A549 (cell line): ENCODE measurements around the gene NLRC5. TPM values are rescaled to one million over a fixed set of nuclear protein-coding genes. Genes with fewer than 3 reads are reported as not detected.

Experiments used
- ATAC-seq, 2 experiments: fragments of 200-7000 bp in 1 of 2; fragments of >200 bp in 1 of 2; cut with Nextera tagmentation in 1 of 2; cut with Tn5 transposase in 1 of 2; 3 replicates each; pipeline versions ENCODE4 v1.8.0 to v1.9.1; 2018 to 2020; ENCODE audit warnings: mild to moderate bottlenecking in 1 of 2, moderate library complexity in 1 of 2
- CTCF ChIA-PET: fragments of 300-600 bp; sonication (Branson Sonifier 250); formaldehyde crosslinking; extraction: SDS; loops from one replicate; lab custom pipeline; 2021; ENCODE audit warnings: antibody characterized with exemption, inconsistent platforms; lab: Yijun Ruan, JAX
- POLR2A ChIA-PET: fragments of 350-600 bp; formaldehyde crosslinking; extraction: SDS; loops from one replicate; lab custom pipeline; 2021; ENCODE audit warnings: antibody characterized with exemption, inconsistent platforms; lab: Yijun Ruan, JAX
- DNase-seq, 2 experiments: peaks; one replicate each; pipeline versions ENCODE4 v3.0.0 to v3.0.0-alpha.2; 2011 to 2016; ENCODE audit warnings: low read depth in 1 of 2, low spot score in 1 of 2
- FAIRE-seq: peaks from 2 replicates; lab custom pipeline; 2011; peaks lifted over from hg19 to GRCh38; lab: Jason Lieb, UNC
- H3K27ac ChIP-seq, 2 experiments: fragments of >200 bp; sonication (Bioruptor Twin); formaldehyde crosslinking; 3 replicates each; pipeline ENCODE4 v1.5.1; 2016 to 2017
- H3K4me1 ChIP-seq: fragments of >200 bp; sonication (Bioruptor Twin); formaldehyde crosslinking; 3 replicates; pipeline ENCODE4 v1.6.1; 2016
- H3K4me2 ChIP-seq: fragments of >200 bp; sonication (Bioruptor Twin); formaldehyde crosslinking; 3 replicates; pipeline ENCODE4 v1.6.1; 2016
- H3K4me3 ChIP-seq: fragments of >200 bp; sonication (Bioruptor Twin); formaldehyde crosslinking; 3 replicates; pipeline ENCODE4 v1.5.1; 2016
- H3K9me3 ChIP-seq: fragments of >200 bp; sonication (Bioruptor Twin); formaldehyde crosslinking; 3 replicates; pipeline ENCODE4 v1.6.1; 2016
- CBX8 ChIP-seq: fragments of 200-600 bp; sonication (generic); IDR thresholded peaks from 2 replicates; pipeline ENCODE4 v1.6.1; 2016
- CHD4 ChIP-seq: fragments of 200-600 bp; sonication (generic); IDR thresholded peaks from 2 replicates; pipeline ENCODE4 v1.6.1; 2016; ENCODE audit warnings: antibody characterized with exemption, mild to moderate bottlenecking, borderline replicate concordance
- EHF ChIP-seq: fragments of 250-450 bp; sonication (Bioruptor Pico); IDR thresholded peaks from 2 replicates; pipeline ENCODE4 v1.5.0; 2020; ENCODE audit warnings: mild to moderate bottlenecking
- FOSB ChIP-seq: fragments of 250-450 bp; sonication (Bioruptor Pico); IDR thresholded peaks from 2 replicates; pipeline ENCODE4 v1.5.0; 2020; ENCODE audit warnings: mild to moderate bottlenecking, moderate library complexity
- FOSL2 ChIP-seq, 2 experiments: fragments of 450-650 bp in 1 of 2; fragments of >200 bp in 1 of 2; sonication (Bioruptor Twin) in 1 of 2; formaldehyde crosslinking; IDR thresholded peaks; 2 replicates each; pipeline versions ENCODE4 v1.5.0 to v1.6.1; 2016 to 2020; ENCODE audit warnings: mild to moderate bottlenecking in 1 of 2, moderate library complexity in 1 of 2
- HEYL ChIP-seq: fragments of 250-450 bp; sonication (Bioruptor Pico); IDR thresholded peaks from 2 replicates; pipeline ENCODE4 v1.8.0; 2021; ENCODE audit warnings: mild to moderate bottlenecking, moderate library complexity
- HOXA7 ChIP-seq: fragments of 250-450 bp; sonication (Bioruptor Pico); IDR thresholded peaks from 2 replicates; pipeline ENCODE4 v1.5.0; 2020; ENCODE audit warnings: mild to moderate bottlenecking, moderate library complexity
- HOXB5 ChIP-seq: fragments of 250-450 bp; sonication (Bioruptor Pico); IDR thresholded peaks from 2 replicates; pipeline ENCODE4 v1.5.0; 2020; ENCODE audit warnings: mild to moderate bottlenecking, moderate library complexity
- JUN ChIP-seq, 2 experiments: fragments of >200 bp; sonication (Bioruptor Twin); formaldehyde crosslinking; IDR thresholded peaks; 2 replicates in 1 of 2; 3 replicates in 1 of 2; pipeline ENCODE4 v1.6.1; 2016 to 2017
- MYC ChIP-seq: IDR thresholded peaks from 2 replicates; pipeline ENCODE4 v1.6.1; 2012; ENCODE audit warnings: mild to moderate bottlenecking, inconsistent platforms, low read length, improper control_type of control experiment, borderline replicate concordance
- NFE2L2 ChIP-seq: fragments of 150-350 bp; conservative IDR thresholded peaks from 2 replicates; pipeline ENCODE4 v1.6.1; 2014; ENCODE audit warnings: low read length
- NPAS2 ChIP-seq: fragments of 250-450 bp; sonication (Bioruptor Pico); IDR thresholded peaks from 2 replicates; pipeline ENCODE4 v1.8.0; 2022; ENCODE audit warnings: mild to moderate bottlenecking, moderate library complexity, borderline replicate concordance
- NR3C1 ChIP-seq: fragments of >200 bp; sonication (Bioruptor Twin); formaldehyde crosslinking; IDR thresholded peaks from 3 replicates; pipeline ENCODE4 v1.6.1; 2017
- POLR2A ChIP-seq: IDR thresholded peaks from 2 replicates; pipeline ENCODE4 v1.6.1; 2012; ENCODE audit warnings: mild to moderate bottlenecking, low read length
- SREBF2 ChIP-seq: fragments of 450-650 bp; IDR thresholded peaks from 2 replicates; pipeline ENCODE4 v1.6.1; 2014; ENCODE audit warnings: mild to moderate bottlenecking, moderate library complexity
- TP53 ChIP-seq: fragments of 250-450 bp; sonication (Bioruptor Pico); IDR thresholded peaks from 2 replicates; pipeline ENCODE4 v1.5.0; 2021; ENCODE audit warnings: mild to moderate bottlenecking, moderate library complexity
- ZC3H11A ChIP-seq: fragments of 450-650 bp; IDR thresholded peaks from 2 replicates; pipeline ENCODE4 v1.6.1; 2014; ENCODE audit warnings: antibody characterized with exemption, mild to moderate bottlenecking
- ZFP36 ChIP-seq: fragments of 450-650 bp; IDR thresholded peaks from 2 replicates; pipeline ENCODE4 v1.6.1; 2014; ENCODE audit warnings: borderline replicate concordance; ENCODE audit not compliant: partially characterized antibody
- ZNF302 ChIP-seq: fragments of 250-450 bp; sonication (Bioruptor Pico); IDR thresholded peaks from 2 replicates; pipeline ENCODE4 v1.9.0; 2021; ENCODE audit warnings: inconsistent platforms, mild to moderate bottlenecking, moderate library complexity
- ZSCAN20 ChIP-seq: fragments of 250-450 bp; sonication (Bioruptor Pico); IDR thresholded peaks from 2 replicates; pipeline ENCODE4 v1.8.0; 2022; ENCODE audit warnings: mild to moderate bottlenecking, moderate library complexity
- WGBS: methylation state at CpG from one replicate; pipeline ENCODE4 v1.1.6; 2017; ENCODE audit errors: missing lambda C conversion rate; 5-methylcytosine and 5-hydroxymethylcytosine counted together
- polyA plus RNA-seq, 4 experiments: library from polyadenylated mRNA; depleted of rRNA in 3 of 4; stranded (reverse); fragments of >200 nt; fragmentation: RNase III in 1 of 4; extraction: RNeasy Plus Mini Kit Qiagen cat#74134 plus additional on column Dnase treatment in 1 of 4; gene quantifications; 2 replicates in 3 of 4; 3 replicates in 1 of 4; pipeline ENCODE4 v1.2.3, GENCODE V29; 2011 to 2017
- TF ChIP-seq, protein P1 (sequence below): IDR thresholded peaks from 2 replicates; pipeline ENCODE4 v1.6.1; 2012; ENCODE audit warnings: low read depth, borderline replicate concordance
- TF ChIP-seq, protein P2 (sequence below): fragments of 200-600 bp; sonication (generic); IDR thresholded peaks from 2 replicates; pipeline ENCODE4 v1.6.1; 2016; ENCODE audit warnings: antibody characterized with exemption, mild to moderate bottlenecking, moderate library complexity
- TF ChIP-seq, protein P3 (sequence below): fragments of >200 bp; sonication (Bioruptor Twin); formaldehyde crosslinking; IDR thresholded peaks from 2 replicates; pipeline ENCODE4 v1.6.1; 2016
- TF ChIP-seq, protein P4 (sequence below): IDR thresholded peaks from 2 replicates; pipeline ENCODE4 v1.6.1; 2012

The NLRC5 gene
- polyA plus RNA-seq, 2 of the 4 experiments (the other 2 are of a cell fraction), result 2.5 to 3.6 TPM

DNA sequence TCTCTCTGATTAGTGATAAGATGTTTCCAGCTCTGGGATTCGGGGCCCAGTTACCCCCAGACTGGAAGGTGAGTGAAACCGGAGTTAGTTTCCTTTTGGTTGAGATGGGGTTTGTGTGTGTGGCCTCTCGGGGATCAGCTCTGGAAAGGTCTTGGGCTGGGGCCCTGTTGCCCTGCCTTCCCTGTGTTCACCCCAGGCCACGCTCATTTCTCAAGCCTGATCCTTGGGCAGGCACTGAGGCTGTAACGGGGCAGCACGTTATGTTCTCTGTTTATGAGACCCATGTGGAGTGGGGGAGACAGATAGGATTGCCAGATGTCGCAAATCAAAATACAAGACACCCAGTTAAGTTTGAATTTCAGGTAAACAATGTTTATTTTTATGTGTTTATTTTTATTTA, 138.5 kb downstream of the NLRC5 start:
- Histone ChIP-seq H3K27ac (no peak overlapping the region), H3K4me2 (no peak overlapping the region), H3K4me3 (no peak overlapping the region), H3K4me1 (no peaks in the 10 kb centered on the region), H3K9me3 (no peaks in the 10 kb centered on the region)
- 90% methylated on average over 7 of the region's 7 CpGs for WGBS
- CTCF ChIA-PET, result interaction anchor here (1.2 to 3.5 kb wide), 3 partner anchors 14 to 44 kb away, joined by 3 to 19 read pairs (median 7); partner anchors contain the start of gene CPNE2
- ATAC-seq (no peak), FAIRE-seq (no peak), DNase-seq (no peak)
- POLR2A ChIA-PET, result interaction anchor here (0.5 kb wide), 1 partner anchor 13 kb away, joined by 9 read pairs; no protein-coding TSS in a partner anchor
- TF ChIP-seq HEYL (CRISPR knock-in tag), result no peak
- no peak for TF ChIP-seq JUN (IDR thresholded peaks at IDR 0.05)
- TF ChIP-seq HOXB5, result no peak
- TF ChIP-seq CBX8, result no peak
- no peak for TF ChIP-seq POLR2A
- no peak for TF ChIP-seq ZFP36
- TF ChIP-seq EHF, result no peak
- TF ChIP-seq MYC, result no peak
- TF ChIP-seq SREBF2, result no peak
- no peak for TF ChIP-seq HOXA7
- TF ChIP-seq ZSCAN20 (CRISPR knock-in tag), result no peak
- TF ChIP-seq, protein P1, sequence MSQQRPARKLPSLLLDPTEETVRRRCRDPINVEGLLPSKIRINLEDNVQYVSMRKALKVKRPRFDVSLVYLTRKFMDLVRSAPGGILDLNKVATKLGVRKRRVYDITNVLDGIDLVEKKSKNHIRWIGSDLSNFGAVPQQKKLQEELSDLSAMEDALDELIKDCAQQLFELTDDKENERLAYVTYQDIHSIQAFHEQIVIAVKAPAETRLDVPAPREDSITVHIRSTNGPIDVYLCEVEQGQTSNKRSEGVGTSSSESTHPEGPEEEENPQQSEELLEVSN, result no peak
- TF ChIP-seq NPAS2, result no peak
- no peak for TF ChIP-seq NFE2L2
- TF ChIP-seq, protein P2, sequence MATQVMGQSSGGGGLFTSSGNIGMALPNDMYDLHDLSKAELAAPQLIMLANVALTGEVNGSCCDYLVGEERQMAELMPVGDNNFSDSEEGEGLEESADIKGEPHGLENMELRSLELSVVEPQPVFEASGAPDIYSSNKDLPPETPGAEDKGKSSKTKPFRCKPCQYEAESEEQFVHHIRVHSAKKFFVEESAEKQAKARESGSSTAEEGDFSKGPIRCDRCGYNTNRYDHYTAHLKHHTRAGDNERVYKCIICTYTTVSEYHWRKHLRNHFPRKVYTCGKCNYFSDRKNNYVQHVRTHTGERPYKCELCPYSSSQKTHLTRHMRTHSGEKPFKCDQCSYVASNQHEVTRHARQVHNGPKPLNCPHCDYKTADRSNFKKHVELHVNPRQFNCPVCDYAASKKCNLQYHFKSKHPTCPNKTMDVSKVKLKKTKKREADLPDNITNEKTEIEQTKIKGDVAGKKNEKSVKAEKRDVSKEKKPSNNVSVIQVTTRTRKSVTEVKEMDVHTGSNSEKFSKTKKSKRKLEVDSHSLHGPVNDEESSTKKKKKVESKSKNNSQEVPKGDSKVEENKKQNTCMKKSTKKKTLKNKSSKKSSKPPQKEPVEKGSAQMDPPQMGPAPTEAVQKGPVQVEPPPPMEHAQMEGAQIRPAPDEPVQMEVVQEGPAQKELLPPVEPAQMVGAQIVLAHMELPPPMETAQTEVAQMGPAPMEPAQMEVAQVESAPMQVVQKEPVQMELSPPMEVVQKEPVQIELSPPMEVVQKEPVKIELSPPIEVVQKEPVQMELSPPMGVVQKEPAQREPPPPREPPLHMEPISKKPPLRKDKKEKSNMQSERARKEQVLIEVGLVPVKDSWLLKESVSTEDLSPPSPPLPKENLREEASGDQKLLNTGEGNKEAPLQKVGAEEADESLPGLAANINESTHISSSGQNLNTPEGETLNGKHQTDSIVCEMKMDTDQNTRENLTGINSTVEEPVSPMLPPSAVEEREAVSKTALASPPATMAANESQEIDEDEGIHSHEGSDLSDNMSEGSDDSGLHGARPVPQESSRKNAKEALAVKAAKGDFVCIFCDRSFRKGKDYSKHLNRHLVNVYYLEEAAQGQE, result no peak
- TF ChIP-seq NR3C1, result no peak
- no peak for TF ChIP-seq FOSL2 (IDR thresholded peaks at IDR 0.05)
- no peak for TF ChIP-seq FOSL2 (CRISPR knock-in tag; IDR thresholded peaks at IDR 0.05)
- TF ChIP-seq, protein P3, sequence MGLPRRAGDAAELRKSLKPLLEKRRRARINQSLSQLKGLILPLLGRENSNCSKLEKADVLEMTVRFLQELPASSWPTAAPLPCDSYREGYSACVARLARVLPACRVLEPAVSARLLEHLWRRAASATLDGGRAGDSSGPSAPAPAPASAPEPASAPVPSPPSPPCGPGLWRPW, result no peak

DNA sequence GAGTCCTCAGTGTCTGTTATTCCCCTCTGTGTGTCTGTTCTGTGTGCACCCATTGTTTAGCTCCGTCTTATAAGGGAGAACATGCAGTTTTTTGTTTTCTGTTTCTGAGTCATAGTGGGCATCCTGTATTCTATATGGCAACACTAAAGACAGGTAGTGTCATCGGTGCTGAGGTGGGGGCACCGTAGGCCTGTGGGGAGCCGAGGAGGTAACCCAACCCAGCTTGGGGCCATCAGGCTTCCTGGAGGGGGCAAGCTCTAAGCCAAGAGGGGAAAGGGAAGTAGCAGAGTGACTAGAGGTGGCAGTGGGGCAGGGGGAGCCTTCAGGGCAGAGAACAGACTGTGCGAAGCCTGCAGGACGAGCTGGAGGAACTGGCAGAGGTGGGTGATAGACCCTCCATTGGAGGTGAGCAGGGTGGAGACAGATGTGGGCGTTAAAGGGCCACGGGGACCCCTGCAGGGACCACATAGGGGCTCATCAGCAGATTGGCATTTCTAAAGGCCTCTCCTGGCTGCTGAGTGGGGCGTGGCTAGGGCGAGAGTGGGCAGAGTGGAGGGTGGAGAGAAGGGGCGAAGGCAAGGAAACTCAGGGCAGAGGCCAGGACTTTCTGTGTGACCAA, 139.5 kb downstream of the NLRC5 start:
- 88% methylated on average over 11 of the region's 11 CpGs for WGBS
- H3K4me2 ChIP-seq, result no peak overlapping the region
- no peaks in the 10 kb centered on the region for H3K4me1 ChIP-seq
- H3K4me3 ChIP-seq, result no peak overlapping the region
- ATAC-seq, result no peak
- no peak overlapping the region for H3K27ac ChIP-seq
- ChIA-PET POLR2A (no interaction called here), CTCF (interaction anchor here (1.3 kb wide), 1 partner anchor 37 kb away, joined by 4 read pairs; the partner anchor contains the start of gene CPNE2)
- TF ChIP-seq, protein P4, sequence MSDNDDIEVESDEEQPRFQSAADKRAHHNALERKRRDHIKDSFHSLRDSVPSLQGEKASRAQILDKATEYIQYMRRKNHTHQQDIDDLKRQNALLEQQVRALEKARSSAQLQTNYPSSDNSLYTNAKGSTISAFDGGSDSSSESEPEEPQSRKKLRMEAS, result no peak
- no peak for TF ChIP-seq ZC3H11A
- TF ChIP-seq TP53, result no peak
- TF ChIP-seq, protein P2, result no peak
- no peak for TF ChIP-seq FOSB (CRISPR knock-in tag)
- TF ChIP-seq ZNF302, result no peak
- TF ChIP-seq, protein P3, result no peak
- TF ChIP-seq CHD4, result no peak
- no peak for FAIRE-seq
- no peaks in the 10 kb centered on the region for H3K9me3 ChIP-seq
- no peak for DNase-seq
